Mesothelial cell of epicardium (in vitro differentiated cells): ENCODE data around the gene ABCC12. TPM values are rescaled to one million over a fixed set of nuclear protein-coding genes. Genes with fewer than 3 reads are reported as not detected.

Source experiments
- DNase-seq, 2 experiments: peaks; one replicate each; pipeline ENCODE4 v3.0.0; 2021; ENCODE audit warnings: low spot score in 2 of 2; ENCODE audit not compliant: unreplicated experiment in 2 of 2
- H3K27ac Mint-ChIP-seq: 2 replicates; pipeline ENCODE4 v1.8.0; 2021; ENCODE audit warnings: mixed read lengths
- H3K27me3 Mint-ChIP-seq: 2 replicates; pipeline ENCODE4 v1.8.0; 2021; ENCODE audit warnings: low read depth, mixed read lengths
- H3K36me3 Mint-ChIP-seq: 2 replicates; pipeline ENCODE4 v1.8.0; 2021; ENCODE audit warnings: mixed read lengths
- H3K4me1 Mint-ChIP-seq: 2 replicates; pipeline ENCODE4 v1.8.0; 2021; ENCODE audit warnings: mixed read lengths
- H3K4me3 Mint-ChIP-seq: 2 replicates; pipeline ENCODE4 v1.8.0; 2021; ENCODE audit warnings: mild to moderate bottlenecking, moderate library complexity, mixed read lengths
- H3K9me3 Mint-ChIP-seq: 2 replicates; pipeline ENCODE4 v1.8.0; 2021; ENCODE audit warnings: mixed read lengths
- total RNA-seq: library from RNA; stranded (reverse); gene quantifications from 3 replicates; pipeline ENCODE4 v1.2.1, GENCODE V29; 2021
- TF ChIP-seq, protein P1 (sequence below): fragments of 200-600 bp; sonication (generic); IDR thresholded peaks from one replicate; pipeline ENCODE4 v1.5.0; 2021; ENCODE audit warnings: antibody characterized with exemption; ENCODE audit not compliant: unreplicated experiment

The ABCC12 gene
- total RNA-seq, 1 donor from 2014 or later: not detected

DNA sequence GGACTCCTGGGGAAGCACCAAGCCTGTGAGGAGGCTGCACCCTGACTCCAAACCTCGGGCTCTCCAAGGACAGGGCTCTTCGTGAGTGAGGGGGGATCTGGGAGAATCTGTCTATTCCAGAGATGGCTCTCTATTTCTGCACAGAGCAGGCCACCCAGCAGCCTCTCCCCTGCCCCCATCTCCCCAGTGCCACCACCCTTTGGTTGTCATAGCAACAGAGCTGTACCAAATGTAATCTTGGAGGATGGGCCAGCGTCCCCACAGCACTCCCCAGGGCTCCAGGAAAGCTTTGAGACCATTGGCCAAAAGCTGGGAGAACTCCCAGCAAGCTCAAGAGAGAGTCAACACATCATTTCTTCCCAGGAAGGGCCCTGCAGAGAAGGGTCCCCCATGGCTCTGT is 49.3 kb downstream of the ABCC12 start:
- TF ChIP-seq, protein P1, sequence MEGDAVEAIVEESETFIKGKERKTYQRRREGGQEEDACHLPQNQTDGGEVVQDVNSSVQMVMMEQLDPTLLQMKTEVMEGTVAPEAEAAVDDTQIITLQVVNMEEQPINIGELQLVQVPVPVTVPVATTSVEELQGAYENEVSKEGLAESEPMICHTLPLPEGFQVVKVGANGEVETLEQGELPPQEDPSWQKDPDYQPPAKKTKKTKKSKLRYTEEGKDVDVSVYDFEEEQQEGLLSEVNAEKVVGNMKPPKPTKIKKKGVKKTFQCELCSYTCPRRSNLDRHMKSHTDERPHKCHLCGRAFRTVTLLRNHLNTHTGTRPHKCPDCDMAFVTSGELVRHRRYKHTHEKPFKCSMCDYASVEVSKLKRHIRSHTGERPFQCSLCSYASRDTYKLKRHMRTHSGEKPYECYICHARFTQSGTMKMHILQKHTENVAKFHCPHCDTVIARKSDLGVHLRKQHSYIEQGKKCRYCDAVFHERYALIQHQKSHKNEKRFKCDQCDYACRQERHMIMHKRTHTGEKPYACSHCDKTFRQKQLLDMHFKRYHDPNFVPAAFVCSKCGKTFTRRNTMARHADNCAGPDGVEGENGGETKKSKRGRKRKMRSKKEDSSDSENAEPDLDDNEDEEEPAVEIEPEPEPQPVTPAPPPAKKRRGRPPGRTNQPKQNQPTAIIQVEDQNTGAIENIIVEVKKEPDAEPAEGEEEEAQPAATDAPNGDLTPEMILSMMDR: no peak
- no peaks in the 10 kb centered on the region for H3K9me3 Mint-ChIP-seq
- H3K36me3 Mint-ChIP-seq: no peaks in the 10 kb centered on the region
- peaks cover 31% of the 10 kb centered on the region for H3K27me3 Mint-ChIP-seq
- no peak overlapping the region for H3K4me3 Mint-ChIP-seq
- no peaks in the 10 kb centered on the region for H3K4me1 Mint-ChIP-seq
- H3K27ac Mint-ChIP-seq: no peak overlapping the region
- DNase-seq: no peak

Other genes starting within 250 kb of the ABCC12 start
- gene LONP2, start 88.3 kb upstream of the ABCC12 start, total RNA-seq: 80.4 to 85.2 TPM (median 84.8 TPM) in 3 replicates
- gene ABCC11, start 91.5 kb upstream of the ABCC12 start, total RNA-seq: 0.18 to 0.60 TPM (median 0.47 TPM) in 3 replicates
- 41.5 to 44.0 TPM (median 43.8 TPM) in 3 replicates for gene SIAH1, start 229.4 kb upstream of the ABCC12 start, total RNA-seq